Immature natural killer cell (primary cell): ENCODE results near the gene CDH23. TPM values are rescaled to one million over a fixed set of nuclear protein-coding genes. Genes with fewer than 3 reads are reported as not detected.

Experiments used
- DNase-seq, 3 donors: peaks; one replicate each; pipeline ENCODE4 v3.0.0; 2022; ENCODE audit warnings: mixed read lengths in 1 of 3
- H3K27ac Mint-ChIP-seq, 6 donors: one replicate each; pipeline ENCODE4 v1.8.0; 2020; ENCODE audit warnings: mixed read lengths in 6 of 6, mild to moderate bottlenecking in 5 of 6, inconsistent platforms in 4 of 6, moderate library complexity in 3 of 6
- H3K27me3 Mint-ChIP-seq, 3 donors: one replicate each; pipeline ENCODE4 v1.8.0; 2020 to 2021; ENCODE audit warnings: low read depth in 3 of 3, mild to moderate bottlenecking in 3 of 3, mixed read lengths in 3 of 3, moderate library complexity in 3 of 3, inconsistent platforms in 1 of 3
- H3K36me3 Mint-ChIP-seq, 3 donors: one replicate each; pipeline ENCODE4 v1.8.0; 2020; ENCODE audit warnings: mixed read lengths in 3 of 3, inconsistent platforms in 2 of 3, mild to moderate bottlenecking in 2 of 3
- H3K4me1 Mint-ChIP-seq, 2 donors: one replicate each; pipeline ENCODE4 v1.8.0; 2020; ENCODE audit warnings: inconsistent platforms in 2 of 2, mild to moderate bottlenecking in 2 of 2, mixed read lengths in 2 of 2, moderate library complexity in 1 of 2
- H3K4me3 Mint-ChIP-seq, 5 donors: one replicate each; pipeline ENCODE4 v1.8.0; 2020; ENCODE audit warnings: mild to moderate bottlenecking in 5 of 5, mixed read lengths in 5 of 5, inconsistent platforms in 3 of 5, moderate library complexity in 3 of 5
- H3K9me3 Mint-ChIP-seq, 6 donors: one replicate each; pipeline ENCODE4 v1.8.0; 2020; ENCODE audit warnings: mild to moderate bottlenecking in 6 of 6, mixed read lengths in 6 of 6, inconsistent platforms in 4 of 6, moderate library complexity in 3 of 6
- polyA plus RNA-seq, 3 donors: library from polyadenylated mRNA; unstranded; fragments of 300-500 nt; fragmentation: Illumina TruSeq; gene quantifications; one replicate each; pipeline ENCODE4 v1.2.3, GENCODE V29; 2021

Gene CDH23
- polyA plus RNA-seq, 3 donors from 2014 or later, result 0.47 to 0.59 TPM; not detected in 1

DNA sequence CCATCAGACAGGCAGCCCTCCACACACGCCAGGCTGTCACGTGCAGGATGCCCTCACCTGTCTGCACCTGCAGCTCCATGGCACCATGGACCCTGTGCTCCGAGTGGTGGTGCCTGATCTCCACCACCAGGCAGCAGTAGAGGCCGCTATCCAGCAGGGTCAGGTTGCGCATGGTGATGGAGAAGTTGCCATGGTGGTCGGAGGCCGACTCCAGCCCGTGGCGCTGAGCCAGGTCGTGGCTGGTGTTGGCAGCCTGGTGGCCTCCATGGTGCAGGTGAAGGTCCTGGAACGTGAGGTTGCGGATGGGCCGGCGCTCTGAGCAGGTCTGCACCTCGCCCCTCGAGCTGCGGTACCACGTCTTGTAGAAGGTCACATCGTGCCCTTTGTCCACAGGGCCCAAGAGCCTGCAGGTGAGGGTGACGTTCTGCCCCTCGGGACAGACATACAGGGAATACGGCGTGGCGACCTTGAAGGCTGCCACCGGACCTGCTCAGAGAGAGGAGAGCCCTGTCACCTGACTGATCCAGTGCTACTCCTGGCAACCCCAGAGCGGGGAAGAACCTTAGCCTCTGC, 364.9 kb downstream of the CDH23 start:
- Mint-ChIP-seq H3K27ac (peak overlapping the region; percentile 76 to 96 (median 90)), H3K9me3 (no peaks in the 10 kb centered on the region), H3K36me3 (peaks cover 0 to 33% (median 12%) of the 10 kb centered on the region in 3 donors), H3K4me3 (peak overlapping the region; percentile 10 to 81 (median 77)), H3K27me3 (peaks cover 3 to 5% (median 5%) of the 10 kb centered on the region in 3 donors), H3K4me1 (peaks cover 82 to 87% of the 10 kb centered on the region in 2 donors)
- DNase-seq, result no peak

DNA sequence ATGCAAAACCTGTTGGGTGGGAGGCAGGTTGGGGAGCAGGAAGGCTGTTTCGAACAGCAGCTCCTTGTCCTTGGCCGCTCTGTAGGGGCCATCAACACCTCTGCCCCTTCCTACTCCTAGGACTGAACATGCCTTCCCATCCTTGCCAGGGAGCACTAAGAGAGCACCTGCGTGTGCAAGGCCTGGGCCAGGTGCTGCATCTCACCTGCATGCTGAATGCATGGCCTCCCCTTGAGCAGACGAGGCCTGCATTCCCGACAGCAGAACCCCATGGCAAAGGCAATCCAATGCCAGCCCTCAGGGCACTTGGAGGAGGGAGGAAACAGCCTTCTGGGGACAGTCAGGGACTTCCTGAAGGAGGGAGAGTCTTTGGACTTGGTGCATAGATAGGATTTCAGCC, 365.6 kb downstream of the CDH23 start:
- Mint-ChIP-seq H3K27ac (peak overlapping the region; percentile 30 to 98 (median 82)), H3K9me3 (no peaks in the 10 kb centered on the region), H3K36me3 (peaks cover 0 to 31% (median 12%) of the 10 kb centered on the region in 3 donors), H3K27me3 (peaks cover 5 to 10% (median 8%) of the 10 kb centered on the region in 3 donors), H3K4me1 (peaks cover 82 to 87% of the 10 kb centered on the region in 2 donors), H3K4me3 (no peak overlapping the region)
- DNase-seq, result no peak

DNA sequence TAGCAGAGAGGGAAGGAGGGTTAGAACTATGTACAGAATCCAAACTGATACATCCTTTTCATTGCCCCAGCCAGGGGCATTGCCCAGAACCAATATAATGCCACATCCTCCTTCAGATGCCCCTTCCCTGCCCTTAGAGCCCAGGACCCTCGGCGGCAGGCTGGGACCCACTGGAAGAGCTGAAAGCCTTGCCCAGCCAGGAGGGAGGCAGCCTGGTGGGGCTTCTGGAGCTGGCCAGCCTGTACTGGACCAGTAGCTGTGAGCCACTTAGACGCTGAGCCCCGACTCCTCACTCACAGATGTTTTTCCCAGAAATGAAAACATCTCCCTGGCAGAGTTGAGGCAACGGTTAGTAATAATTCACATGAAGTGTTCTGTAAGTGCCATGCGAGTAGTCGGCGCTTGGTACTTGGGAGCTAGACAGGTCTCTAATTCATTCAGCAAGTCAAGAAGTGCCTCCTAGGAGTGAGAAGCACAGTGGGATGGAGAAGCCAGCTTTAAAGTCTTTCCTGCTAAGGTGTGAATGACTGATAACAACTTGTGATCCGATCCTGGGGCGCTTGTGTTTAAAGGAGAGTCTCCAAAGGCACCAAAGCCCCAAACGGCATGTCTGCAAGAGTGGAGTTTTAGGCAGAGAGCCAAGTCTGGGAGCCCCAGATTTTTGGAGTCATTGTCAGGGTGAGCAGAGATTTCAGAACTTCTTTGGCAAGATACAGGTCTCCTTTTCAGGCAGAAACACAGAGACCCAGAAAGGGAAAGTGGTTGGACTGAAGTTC, 366.8 kb downstream of the CDH23 start:
- DNase-seq, result no peak
- H3K27me3 Mint-ChIP-seq, result peaks cover 5 to 10% (median 8%) of the 10 kb centered on the region in 3 donors
- H3K4me3 Mint-ChIP-seq, result peak overlapping the region in 1 of 5 donors; percentile 14
- H3K9me3 Mint-ChIP-seq, result no peaks in the 10 kb centered on the region
- peak overlapping the region; percentile 57 to 98 (median 90) for H3K27ac Mint-ChIP-seq
- peaks cover 82 to 87% of the 10 kb centered on the region in 2 donors for H3K4me1 Mint-ChIP-seq
- peaks cover 0 to 27% (median 10%) of the 10 kb centered on the region in 3 donors for H3K36me3 Mint-ChIP-seq

- Mint-ChIP-seq H3K27ac (peak overlapping the region; percentile 54 to 98 (median 79)), H3K9me3 (no peaks in the 10 kb centered on the region), H3K4me1 (peaks cover 95 to 100% of the 10 kb centered on the region in 2 donors), H3K36me3 (peaks cover 0 to 31% (median 14%) of the 10 kb centered on the region in 3 donors), H3K4me3 (peak overlapping the region; percentile 23 to 55 (median 36)), H3K27me3 (peaks cover 5 to 13% (median 8%) of the 10 kb centered on the region in 3 donors)
- no peak for DNase-seq
These were observed 368.6 kb downstream of the CDH23 start for GRCh38 chr10:71765176-71765904.

- Mint-ChIP-seq H3K4me3 (peak overlapping the region; percentile 75 to 92 (median 88)), H3K27ac (peak overlapping the region; percentile 95 to 100 (median 98)), H3K27me3 (peaks cover 3 to 12% (median 7%) of the 10 kb centered on the region in 3 donors), H3K9me3 (no peaks in the 10 kb centered on the region), H3K4me1 (peaks cover 95 to 100% of the 10 kb centered on the region in 2 donors), H3K36me3 (peaks cover 0 to 25% (median 8%) of the 10 kb centered on the region in 3 donors)
- DNase-seq, result no peak
These were observed 369.4 kb downstream of the CDH23 start for GRCh38 chr10:71765906-71766716.

- Mint-ChIP-seq H3K36me3 (peaks cover 0 to 18% (median 6%) of the 10 kb centered on the region in 3 donors), H3K27me3 (peaks cover 0 to 13% (median 5%) of the 10 kb centered on the region in 3 donors), H3K27ac (peak overlapping the region; percentile 95 to 100 (median 98)), H3K4me1 (peaks cover 95 to 100% of the 10 kb centered on the region in 2 donors), H3K9me3 (no peaks in the 10 kb centered on the region), H3K4me3 (peak overlapping the region; percentile 75 to 92 (median 88))
- peak; percentile 69 to 77 (median 77) for DNase-seq
These were observed 370.1 kb downstream of the CDH23 start for GRCh38 chr10:71766717-71767419.

DNA sequence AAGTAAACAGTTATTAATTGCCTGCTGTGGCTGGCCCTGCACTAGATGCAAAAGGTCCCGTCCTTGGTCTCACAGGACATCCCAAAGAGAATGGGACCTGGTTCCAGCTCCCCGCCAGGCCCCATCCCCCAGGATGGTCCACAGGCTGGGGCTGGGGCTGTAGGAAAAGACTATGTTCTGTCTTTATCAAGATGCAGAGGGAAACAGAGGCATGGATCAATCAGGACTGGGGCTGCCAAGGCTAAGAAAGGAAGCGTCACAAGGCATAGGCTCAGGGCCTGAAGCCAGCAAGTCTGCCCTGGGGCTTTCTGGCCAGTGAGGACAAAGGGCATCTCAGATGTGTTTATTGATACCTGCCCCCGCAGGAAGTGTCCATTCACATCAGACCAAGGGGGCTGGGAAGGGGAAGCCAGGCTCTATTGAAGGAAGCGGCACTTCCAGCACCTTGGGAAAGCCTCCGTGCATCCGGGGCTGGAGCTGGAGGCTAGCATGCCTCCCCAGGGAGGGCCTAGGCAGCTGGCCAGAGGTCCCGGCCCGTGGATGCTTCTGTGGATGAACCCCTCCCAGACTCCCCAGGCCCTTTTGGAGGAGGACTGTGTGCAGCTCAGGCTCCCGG, 370.8 kb downstream of the CDH23 start:
- Mint-ChIP-seq H3K9me3 (no peaks in the 10 kb centered on the region), H3K36me3 (peaks cover 0 to 18% (median 6%) of the 10 kb centered on the region in 3 donors)

DNA sequence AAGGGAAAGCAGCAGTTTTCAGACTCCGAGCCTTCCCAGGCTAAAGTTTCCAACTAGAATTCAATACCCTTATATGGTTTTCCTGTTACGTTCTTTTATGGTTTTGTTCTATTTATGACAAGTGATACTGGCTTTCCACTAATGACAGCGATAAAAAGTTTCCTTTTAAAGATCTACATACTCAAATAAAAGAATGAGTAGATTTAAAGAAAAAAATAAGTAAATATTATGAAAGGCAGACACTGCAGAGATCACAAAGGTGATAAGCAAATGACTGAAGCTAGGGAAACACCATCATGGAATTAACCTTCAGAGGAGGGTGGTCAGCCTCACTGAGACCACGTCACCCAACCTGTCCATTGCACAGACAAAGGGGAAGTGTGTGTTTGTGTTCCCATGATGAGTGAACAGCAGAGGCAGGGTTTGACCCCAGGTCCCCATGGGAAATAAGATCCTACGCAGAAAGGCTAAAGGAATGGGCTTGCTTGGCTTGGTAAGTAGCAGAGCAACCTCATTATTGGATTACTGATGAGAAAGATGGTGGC, 372.6 kb downstream of the CDH23 start:
- peak in 1 of 3 donors; percentile 40 for DNase-seq
- peaks cover 0 to 10% (median 6%) of the 10 kb centered on the region in 3 donors for H3K36me3 Mint-ChIP-seq
- peak overlapping the region; percentile 95 to 100 (median 98) for H3K27ac Mint-ChIP-seq
- H3K27me3 Mint-ChIP-seq, result peaks cover 0 to 13% (median 9%) of the 10 kb centered on the region in 3 donors
- H3K4me3 Mint-ChIP-seq, result peak overlapping the region; percentile 91 to 94 (median 92)
- no peaks in the 10 kb centered on the region for H3K9me3 Mint-ChIP-seq
- peaks cover 89 to 91% of the 10 kb centered on the region in 2 donors for H3K4me1 Mint-ChIP-seq

More for the DNA sequence above, 370.8 kb downstream of the CDH23 start:
- DNase-seq, result no peak
- H3K27ac Mint-ChIP-seq, result peak overlapping the region; percentile 95 to 100 (median 98)
- H3K27me3 Mint-ChIP-seq, result peaks cover 0 to 13% (median 5%) of the 10 kb centered on the region in 3 donors
- H3K4me1 Mint-ChIP-seq, result peaks cover 95 to 100% of the 10 kb centered on the region in 2 donors
- H3K4me3 Mint-ChIP-seq, result peak overlapping the region; percentile 81 to 94 (median 92)

DNA sequence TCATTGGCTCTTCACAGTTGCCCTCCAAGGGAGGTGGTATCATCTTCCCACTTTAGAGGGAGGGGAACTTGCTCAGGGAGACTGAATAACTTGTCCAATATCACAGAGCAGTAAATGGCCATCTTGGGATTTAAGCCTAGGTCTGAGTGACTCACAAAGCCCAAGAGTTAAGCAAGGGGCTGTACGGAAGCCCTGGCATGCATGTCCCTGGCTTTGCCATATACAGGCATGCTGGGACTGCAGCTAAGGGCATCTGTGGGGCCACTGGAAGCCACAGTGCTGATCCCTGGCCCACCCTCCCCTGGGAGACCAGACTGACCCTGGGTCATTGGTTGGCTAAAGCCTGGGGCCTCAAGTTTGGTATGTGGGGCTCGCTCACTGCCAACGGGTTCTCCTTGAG, 373.5 kb downstream of the CDH23 start:
- Mint-ChIP-seq H3K27ac (peak overlapping the region; percentile 95 to 100 (median 98)), H3K36me3 (peaks cover 0 to 10% (median 6%) of the 10 kb centered on the region in 3 donors), H3K4me3 (peak overlapping the region; percentile 91 to 94 (median 92)), H3K27me3 (peaks cover 0 to 13% (median 9%) of the 10 kb centered on the region in 3 donors), H3K9me3 (no peaks in the 10 kb centered on the region), H3K4me1 (peaks cover 85 to 88% of the 10 kb centered on the region in 2 donors)
- no peak for DNase-seq

GRCh38 chr10:71770789-71771188, 374.1 kb downstream of the CDH23 start:
- Mint-ChIP-seq H3K4me1 (peaks cover 85 to 88% of the 10 kb centered on the region in 2 donors), H3K27ac (peak overlapping the region; percentile 90 to 98 (median 96)), H3K9me3 (no peaks in the 10 kb centered on the region), H3K4me3 (peak overlapping the region; percentile 91 to 94 (median 92)), H3K27me3 (peaks cover 0 to 13% (median 9%) of the 10 kb centered on the region in 3 donors), H3K36me3 (peaks cover 0 to 10% (median 6%) of the 10 kb centered on the region in 3 donors)
- DNase-seq, result no peak

DNA sequence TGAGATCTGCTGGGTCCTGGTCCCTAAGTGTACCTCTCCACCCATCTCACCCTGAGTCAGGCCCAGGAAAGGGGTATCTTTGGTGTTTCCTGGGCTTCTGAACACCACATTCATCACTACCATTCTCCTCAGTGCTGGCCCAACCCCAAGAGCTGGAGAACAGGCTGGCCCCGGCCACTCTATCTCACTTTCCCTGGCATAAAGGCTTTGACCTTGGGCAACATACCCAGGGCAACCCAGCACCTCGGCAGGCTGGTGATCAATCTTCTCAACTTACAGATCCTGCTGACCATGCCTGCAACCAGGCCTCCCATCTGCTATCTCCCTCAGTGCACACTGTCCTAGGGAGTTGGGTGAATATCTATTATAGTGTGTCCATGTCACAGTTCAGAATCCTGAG, 374.5 kb downstream of the CDH23 start:
- H3K27me3 Mint-ChIP-seq, result peaks cover 0 to 13% (median 9%) of the 10 kb centered on the region in 3 donors
- no peak for DNase-seq

More for the DNA sequence above, 374.5 kb downstream of the CDH23 start:
- H3K4me3 Mint-ChIP-seq, result peak overlapping the region; percentile 91 to 94 (median 92)
- no peaks in the 10 kb centered on the region for H3K9me3 Mint-ChIP-seq
- peak overlapping the region; percentile 90 to 98 (median 96) for H3K27ac Mint-ChIP-seq
- peaks cover 0 to 10% (median 6%) of the 10 kb centered on the region in 3 donors for H3K36me3 Mint-ChIP-seq
- H3K4me1 Mint-ChIP-seq, result peaks cover 87 to 88% of the 10 kb centered on the region in 2 donors
